WTC11 (cell line): ENCODE results near the gene TNFAIP2. TPM values are rescaled to one million over a fixed set of nuclear protein-coding genes. Genes with fewer than 3 reads are reported as not detected.

Experiments
- ATAC-seq: fragments of 200-7000 bp; cut with Tn5 transposase; 2 replicates; pipeline ENCODE4 v1.10.0; 2021; ENCODE audit warnings: mild to moderate bottlenecking, moderate library complexity
- CTCF ChIA-PET: fragments of 300-600 bp; sonication (Branson Sonifier 250); formaldehyde crosslinking; loops from one replicate; lab custom pipeline; 2021; ENCODE audit warnings: antibody characterized with exemption; lab: Charles Lee
- POLR2A ChIA-PET: fragments of 350-600 bp; sonication (Branson Sonifier 250); formaldehyde crosslinking; loops from one replicate; lab custom pipeline; 2021; ENCODE audit warnings: antibody characterized with exemption; lab: Charles Lee
- DNase-seq: peaks from one replicate; pipeline ENCODE4 v3.0.0; 2021; ENCODE audit warnings: low spot score
- H3K27ac Mint-ChIP-seq: 2 replicates; pipeline ENCODE4 v1.8.0; 2021; ENCODE audit warnings: mixed read lengths
- H3K27me3 Mint-ChIP-seq: 2 replicates; pipeline ENCODE4 v1.8.0; 2021; ENCODE audit warnings: low read depth, mild to moderate bottlenecking, moderate library complexity, mixed read lengths
- H3K36me3 Mint-ChIP-seq: 2 replicates; pipeline ENCODE4 v1.8.0; 2021; ENCODE audit warnings: mixed read lengths
- H3K4me1 Mint-ChIP-seq: 2 replicates; pipeline ENCODE4 v1.8.0; 2022; ENCODE audit warnings: mixed read lengths
- H3K4me3 Mint-ChIP-seq: 2 replicates; pipeline ENCODE4 v1.8.0; 2021; ENCODE audit warnings: mild to moderate bottlenecking, moderate library complexity, mixed read lengths
- H3K9me3 Mint-ChIP-seq: 2 replicates; pipeline ENCODE4 v1.8.0; 2021; ENCODE audit warnings: mixed read lengths
- CDX4 ChIP-seq: fragments of 250-450 bp; sonication (Bioruptor Pico); IDR thresholded peaks from 2 replicates; pipeline ENCODE4 v1.9.0; 2021; ENCODE audit warnings: moderate library complexity, mild to moderate bottlenecking, inconsistent platforms, borderline replicate concordance
- CREM ChIP-seq: sonication (generic); formaldehyde crosslinking; IDR thresholded peaks from 2 replicates; pipeline ENCODE4 v1.8.1; 2022; ENCODE audit warnings: mild to moderate bottlenecking, missing genetic modification reagents, moderate library complexity
- E2F4 ChIP-seq: sonication (generic); formaldehyde crosslinking; IDR thresholded peaks from 2 replicates; pipeline ENCODE4 v1.8.1; 2022; ENCODE audit warnings: low read depth, mild to moderate bottlenecking, moderate library complexity, missing genetic modification reagents, borderline replicate concordance
- E2F5 ChIP-seq: sonication (generic); formaldehyde crosslinking; IDR thresholded peaks from 2 replicates; pipeline ENCODE4 v1.8.1; 2022; ENCODE audit warnings: mild to moderate bottlenecking, moderate library complexity, missing genetic modification reagents
- ELF4 ChIP-seq: sonication (generic); formaldehyde crosslinking; IDR thresholded peaks from 2 replicates; pipeline ENCODE4 v1.8.1; 2022; ENCODE audit warnings: low read depth, mild to moderate bottlenecking, moderate library complexity, missing genetic modification reagents
- EMX1 ChIP-seq: fragments of 250-450 bp; sonication (Bioruptor Pico); IDR thresholded peaks from 2 replicates; pipeline ENCODE4 v1.8.0; 2021; ENCODE audit warnings: mild to moderate bottlenecking
- GRHL2 ChIP-seq: fragments of 250-450 bp; sonication (Bioruptor Pico); IDR thresholded peaks from 2 replicates; pipeline ENCODE4 v1.8.0; 2022; ENCODE audit warnings: mild to moderate bottlenecking, moderate library complexity; ENCODE audit not compliant: insufficient replicate concordance, severe bottlenecking
- IRF1 ChIP-seq: sonication (generic); formaldehyde crosslinking; IDR thresholded peaks from 2 replicates; pipeline ENCODE4 v1.8.0; 2023; ENCODE audit warnings: missing genetic modification reagents
- JUN ChIP-seq: sonication (generic); formaldehyde crosslinking; IDR thresholded peaks from 2 replicates; pipeline ENCODE4 v1.8.0; 2023; ENCODE audit warnings: mild to moderate bottlenecking, missing genetic modification reagents
- MAX ChIP-seq: sonication (generic); formaldehyde crosslinking; IDR thresholded peaks from 2 replicates; pipeline ENCODE4 v1.8.0; 2022; ENCODE audit warnings: mild to moderate bottlenecking, missing genetic modification reagents
- MLX ChIP-seq: sonication (generic); formaldehyde crosslinking; IDR thresholded peaks from 2 replicates; pipeline ENCODE4 v1.8.1; 2023; ENCODE audit warnings: mild to moderate bottlenecking, missing genetic modification reagents, moderate library complexity
- NR1H2 ChIP-seq: sonication (generic); formaldehyde crosslinking; IDR thresholded peaks from 2 replicates; pipeline ENCODE4 v1.9.0; 2021; ENCODE audit warnings: mild to moderate bottlenecking, moderate library complexity, missing genetic modification reagents
- NR2C2 ChIP-seq: sonication (generic); formaldehyde crosslinking; IDR thresholded peaks from 2 replicates; pipeline ENCODE4 v1.8.0; 2022; ENCODE audit warnings: mild to moderate bottlenecking, missing genetic modification reagents
- PRRX2 ChIP-seq: fragments of 250-450 bp; sonication (Bioruptor Pico); IDR thresholded peaks from 2 replicates; pipeline ENCODE4 v1.8.0; 2021; ENCODE audit warnings: mild to moderate bottlenecking
- SMAD4 ChIP-seq: sonication (generic); formaldehyde crosslinking; IDR thresholded peaks from 2 replicates; pipeline ENCODE4 v1.8.0; 2022; ENCODE audit warnings: mild to moderate bottlenecking, missing genetic modification reagents
- TCF7 ChIP-seq: sonication (generic); formaldehyde crosslinking; IDR thresholded peaks from 2 replicates; pipeline ENCODE4 v1.8.0; 2022; ENCODE audit warnings: mild to moderate bottlenecking, low read depth, missing genetic modification reagents, moderate library complexity
- TEAD1 ChIP-seq: sonication (generic); formaldehyde crosslinking; IDR thresholded peaks from 2 replicates; pipeline ENCODE4 v1.8.0; 2022; ENCODE audit warnings: mild to moderate bottlenecking, missing genetic modification reagents
- ZBTB43 ChIP-seq: sonication (generic); formaldehyde crosslinking; IDR thresholded peaks from 2 replicates; pipeline ENCODE4 v1.8.1; 2023; ENCODE audit warnings: mild to moderate bottlenecking, missing genetic modification reagents
- ZMAT4 ChIP-seq: fragments of 250-450 bp; sonication (Bioruptor Pico); IDR thresholded peaks from 2 replicates; pipeline ENCODE4 v1.9.0; 2021; ENCODE audit warnings: mild to moderate bottlenecking
- ZNF121 ChIP-seq: sonication (generic); formaldehyde crosslinking; IDR thresholded peaks from 2 replicates; pipeline ENCODE4 v1.8.0; 2023; ENCODE audit warnings: missing genetic modification reagents
- ZNF263 ChIP-seq: sonication (generic); formaldehyde crosslinking; IDR thresholded peaks from 2 replicates; pipeline ENCODE4 v1.8.1; 2022; ENCODE audit warnings: low read depth, mild to moderate bottlenecking, moderate library complexity, missing genetic modification reagents
- ZNF396 ChIP-seq: fragments of 250-450 bp; sonication (Bioruptor Pico); IDR thresholded peaks from 2 replicates; pipeline ENCODE4 v1.8.0; 2021; ENCODE audit warnings: mild to moderate bottlenecking, moderate library complexity, borderline replicate concordance
- ZNF425 ChIP-seq: fragments of 250-450 bp; sonication (Bioruptor Pico); conservative IDR thresholded peaks from 2 replicates; pipeline ENCODE4 v1.9.0; 2021; ENCODE audit warnings: mild to moderate bottlenecking
- ZNF671 ChIP-seq: fragments of 250-450 bp; sonication (Bioruptor Pico); IDR thresholded peaks from 2 replicates; pipeline ENCODE4 v1.8.0; 2021; ENCODE audit warnings: mild to moderate bottlenecking
- total RNA-seq: library from RNA; stranded (reverse); gene quantifications from 3 replicates; pipeline ENCODE4 v1.2.3, GENCODE V29; 2021

The TNFAIP2 gene
- total RNA-seq, 1 experiment from 2014 or later: 24.1 TPM

GRCh38 chr14:103160321-103161053 is 37.2 kb downstream of the TNFAIP2 start:
- H3K27ac Mint-ChIP-seq: no peak overlapping the region
- H3K27me3 Mint-ChIP-seq: peaks cover 4% of the 10 kb centered on the region; the same call in 1 of the 2 replicates
- peaks cover 15% of the 10 kb centered on the region for H3K9me3 Mint-ChIP-seq
- DNase-seq: no peak
- no peak for ATAC-seq
- POLR2A ChIA-PET: no interaction called here
- TF ChIP-seq MLX (CRISPR knock-in tag): no peak
- no peak for TF ChIP-seq PRRX2
- TF ChIP-seq SMAD4: no peak
- TF ChIP-seq CREM (CRISPR knock-in tag): no peak
- no peak for TF ChIP-seq NR2C2 (CRISPR knock-in tag)
- TF ChIP-seq IRF1: no peak
- TF ChIP-seq TCF7 (CRISPR knock-in tag): no peak
- TF ChIP-seq EMX1: no peak
- TF ChIP-seq E2F4 (CRISPR knock-in tag): no peak
- CTCF ChIA-PET: interaction anchor here (1.9 to 2.4 kb wide), 2 partner anchors 19 to 56 kb away, joined by 6 to 7 read pairs; no protein-coding TSS in a partner anchor
- peaks cover 6% of the 10 kb centered on the region; the same call in 1 of the 2 replicates for H3K4me1 Mint-ChIP-seq
- no peak overlapping the region for H3K4me3 Mint-ChIP-seq
- no peaks in the 10 kb centered on the region for H3K36me3 Mint-ChIP-seq

GRCh38 chr14:103161054-103161397 is 37.8 kb downstream of the TNFAIP2 start:
- Mint-ChIP-seq H3K27ac (no peak overlapping the region), H3K4me1 (peaks cover 6% of the 10 kb centered on the region; the same call in 1 of the 2 replicates), H3K36me3 (no peaks in the 10 kb centered on the region), H3K9me3 (peaks cover 15% of the 10 kb centered on the region), H3K27me3 (peaks cover 4% of the 10 kb centered on the region; the same call in 1 of the 2 replicates), H3K4me3 (no peak overlapping the region)
- TF ChIP-seq ZNF263 (CRISPR knock-in tag) (no peak), JUN (CRISPR knock-in tag) (no peak), ZNF121 (CRISPR knock-in tag) (no peak), MAX (no peak), ZMAT4 (CRISPR knock-in tag) (no peak), NR1H2 (CRISPR knock-in tag) (no peak), ZNF396 (CRISPR knock-in tag) (no peak), TEAD1 (CRISPR knock-in tag) (no peak), SMAD4 (no peak), CDX4 (CRISPR knock-in tag) (no peak), GRHL2 (CRISPR knock-in tag) (no peak), E2F5 (no peak), ELF4 (no peak), ZNF425 (CRISPR knock-in tag) (no peak), ZBTB43 (CRISPR knock-in tag) (no peak), ZNF671 (no peak)
- DNase-seq: no peak
- ChIA-PET POLR2A (no interaction called here), CTCF (interaction anchor here (1.9 to 2.4 kb wide), 2 partner anchors 20 to 56 kb away, joined by 6 to 7 read pairs; no protein-coding TSS in a partner anchor)
- ATAC-seq: no peak
